ENCODE measurements around the gene FOXI2. TPM values are rescaled to one million over a fixed set of nuclear protein-coding genes. Genes with fewer than 3 reads are reported as not detected.

Gene FOXI2
- total and polyA plus RNA-seq, 9 donors, result 0.09 to 0.40 (median 0.18) TPM

DNA sequence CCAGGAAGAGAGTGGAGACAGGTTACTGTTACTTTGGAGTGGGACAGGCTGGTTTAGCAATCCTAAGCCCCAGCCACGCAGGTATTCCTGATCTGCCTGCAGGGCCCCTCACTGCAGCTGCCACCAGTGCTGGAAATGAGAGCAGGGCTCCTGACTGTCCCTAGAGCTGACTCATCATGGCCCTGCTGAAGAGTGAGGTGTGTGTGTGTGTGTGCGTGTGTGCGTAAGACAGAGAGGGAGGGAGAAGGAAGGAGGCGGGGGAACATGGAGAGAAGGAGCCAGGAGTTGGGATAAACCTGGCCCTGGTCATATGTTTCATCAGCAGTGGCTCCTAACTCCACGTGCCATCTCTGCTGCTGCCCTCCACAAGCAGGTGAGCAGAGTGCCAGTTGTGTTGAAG is 3.6 kb downstream of the FOXI2 start:
- H3K4me1 ChIP-seq (ENCODE audit: control insufficient read depth, insufficient read depth, low read length), result peaks cover 18% of the 10 kb centered on the region
- H3K36me3 ChIP-seq (ENCODE audit: control insufficient read depth, insufficient read depth, low read length), result no peaks in the 10 kb centered on the region
- 76% methylated on average over 4 of the region's 5 CpGs for WGBS (ENCODE audit: insufficient coverage)
- no peak overlapping the region for H3K27ac ChIP-seq (ENCODE audit: low read length)
- no peaks in the 10 kb centered on the region for H3K9me3 ChIP-seq (replicated peaks; ENCODE audit: control insufficient read depth, low read depth, low read length)
- H3K4me3 ChIP-seq (ENCODE audit: low read length), result no peak overlapping the region
- DNase-seq, result no peak
- peaks cover 60% of the 10 kb centered on the region for H3K27me3 ChIP-seq (ENCODE audit: control insufficient read depth, insufficient read depth, low read length)

DNA sequence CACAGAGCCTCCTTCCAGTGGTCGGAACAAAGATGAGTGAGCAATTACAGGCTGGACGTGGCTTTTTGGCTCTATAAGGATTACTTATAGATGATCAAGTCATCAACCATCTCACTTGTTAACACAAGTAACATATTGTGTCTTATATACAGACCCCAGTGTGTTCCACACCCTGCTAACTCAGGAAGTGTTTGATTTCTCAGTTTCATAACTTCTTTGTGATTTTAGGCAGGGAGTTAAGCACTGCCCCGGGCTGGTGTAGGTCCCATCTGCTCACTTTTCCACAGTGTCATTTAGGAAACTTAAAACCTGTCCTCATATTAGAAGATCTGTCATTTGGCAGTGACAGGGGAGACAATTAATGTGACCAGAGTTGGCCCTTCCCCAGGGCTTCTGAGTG is 6.2 kb downstream of the FOXI2 start:
- peaks cover 5% of the 10 kb centered on the region for H3K4me1 ChIP-seq (ENCODE audit: control insufficient read depth, insufficient read depth, low read length)
- H3K27me3 ChIP-seq (ENCODE audit: control insufficient read depth, insufficient read depth, low read length), result peaks cover 34% of the 10 kb centered on the region
- H3K27ac ChIP-seq (ENCODE audit: low read length), result no peak overlapping the region
- H3K36me3 ChIP-seq (ENCODE audit: control insufficient read depth, insufficient read depth, low read length), result no peaks in the 10 kb centered on the region
- WGBS (ENCODE audit: insufficient coverage), result no CpG with 5 or more reads among the region's 3 CpGs
- no peaks in the 10 kb centered on the region for H3K9me3 ChIP-seq (replicated peaks; ENCODE audit: control insufficient read depth, low read depth, low read length)
- DNase-seq, result no peak
- H3K4me3 ChIP-seq (ENCODE audit: low read length), result no peak overlapping the region

DNA sequence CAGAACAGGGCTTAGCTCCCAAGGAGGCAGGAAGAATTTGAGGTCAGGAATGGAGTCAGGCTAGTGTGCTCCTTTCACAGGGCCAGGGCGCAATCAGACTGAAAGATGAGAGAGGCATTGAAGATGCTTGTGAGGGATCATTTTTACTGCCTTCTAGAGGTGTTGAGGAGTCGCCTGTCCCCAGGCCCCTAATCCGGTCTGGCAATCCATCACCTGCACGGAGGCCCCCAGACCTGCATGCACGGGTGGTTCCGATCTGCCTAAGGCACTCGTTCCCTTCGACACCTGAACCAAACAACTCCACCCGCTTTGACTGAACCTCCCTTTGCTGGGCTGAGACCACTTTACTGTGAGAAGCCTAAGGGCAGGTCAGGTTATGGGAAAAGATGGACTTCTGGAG is 8.0 kb downstream of the FOXI2 start:
- no peak overlapping the region for H3K27ac ChIP-seq (ENCODE audit: low read length)
- DNase-seq, result no peak
- H3K9me3 ChIP-seq (replicated peaks; ENCODE audit: control insufficient read depth, low read depth, low read length), result no peaks in the 10 kb centered on the region
- H3K4me3 ChIP-seq (ENCODE audit: low read length), result no peak overlapping the region
- peaks cover 17% of the 10 kb centered on the region for H3K27me3 ChIP-seq (ENCODE audit: control insufficient read depth, insufficient read depth, low read length)
- no peaks in the 10 kb centered on the region for H3K36me3 ChIP-seq (ENCODE audit: control insufficient read depth, insufficient read depth, low read length)
- no peaks in the 10 kb centered on the region for H3K4me1 ChIP-seq (ENCODE audit: control insufficient read depth, insufficient read depth, low read length)
- 50% methylated on average over 6 of the region's 9 CpGs for WGBS (ENCODE audit: insufficient coverage)

DNA sequence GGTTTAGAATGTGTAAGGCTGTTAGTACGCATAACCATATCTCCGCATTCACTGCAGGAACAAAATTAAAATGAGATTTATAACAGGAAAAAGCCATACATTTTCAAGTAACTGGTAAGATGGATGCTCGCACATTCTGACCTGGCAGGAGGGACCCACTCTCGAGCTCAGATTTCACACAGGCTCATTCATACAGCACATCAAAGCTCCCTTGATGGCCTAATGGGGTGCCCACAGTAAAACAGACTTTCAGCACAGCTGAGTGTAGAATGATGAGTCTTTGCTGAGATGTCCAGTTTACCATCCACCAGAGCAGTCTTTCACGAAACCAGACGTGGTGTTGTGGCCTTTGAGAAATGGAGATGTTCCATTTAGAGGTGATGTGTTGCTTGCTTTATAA is 8.9 kb downstream of the FOXI2 start:
- Histone ChIP-seq H3K36me3 (ENCODE audit: control insufficient read depth, insufficient read depth, low read length) (no peaks in the 10 kb centered on the region), H3K9me3 (replicated peaks; ENCODE audit: control insufficient read depth, low read depth, low read length) (no peaks in the 10 kb centered on the region), H3K27me3 (ENCODE audit: control insufficient read depth, insufficient read depth, low read length) (peaks cover 11% of the 10 kb centered on the region), H3K4me3 (ENCODE audit: low read length) (no peak overlapping the region), H3K27ac (ENCODE audit: low read length) (no peak overlapping the region), H3K4me1 (ENCODE audit: control insufficient read depth, insufficient read depth, low read length) (no peaks in the 10 kb centered on the region)
- WGBS (ENCODE audit: insufficient coverage), result 24% methylated on average over 2 of the region's 6 CpGs
- DNase-seq, result no peak

DNA sequence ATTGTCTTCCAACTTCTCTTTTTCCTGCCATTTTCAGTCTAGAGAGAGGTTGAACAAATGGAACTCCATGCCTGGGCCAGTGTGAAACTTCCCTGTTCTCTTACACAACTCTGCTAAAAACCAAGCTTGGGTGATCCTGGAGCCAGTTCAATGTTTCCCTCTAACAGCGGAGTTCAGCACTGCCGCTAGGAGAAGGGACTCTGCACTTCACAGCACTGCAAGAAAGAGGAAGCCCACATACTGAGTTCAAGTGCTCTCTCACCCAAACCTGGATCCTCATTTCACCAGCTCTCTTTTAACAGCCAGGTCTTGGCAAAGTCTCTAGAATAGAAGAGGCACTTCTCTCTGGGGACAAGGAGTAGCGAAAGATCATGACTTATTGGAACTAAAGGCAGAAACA is 18.8 kb downstream of the FOXI2 start:
- Histone ChIP-seq H3K9me3 (replicated peaks; ENCODE audit: control insufficient read depth, low read depth, low read length) (no peaks in the 10 kb centered on the region), H3K27me3 (ENCODE audit: control insufficient read depth, insufficient read depth, low read length) (peaks cover 2% of the 10 kb centered on the region), H3K4me1 (ENCODE audit: control insufficient read depth, insufficient read depth, low read length) (no peaks in the 10 kb centered on the region), H3K4me3 (ENCODE audit: low read length) (no peak overlapping the region), H3K27ac (ENCODE audit: low read length) (no peak overlapping the region), H3K36me3 (ENCODE audit: control insufficient read depth, insufficient read depth, low read length) (no peaks in the 10 kb centered on the region)
- WGBS (ENCODE audit: insufficient coverage), result 14% methylated on average over 2 of the region's 3 CpGs
- DNase-seq, result no peak

DNA sequence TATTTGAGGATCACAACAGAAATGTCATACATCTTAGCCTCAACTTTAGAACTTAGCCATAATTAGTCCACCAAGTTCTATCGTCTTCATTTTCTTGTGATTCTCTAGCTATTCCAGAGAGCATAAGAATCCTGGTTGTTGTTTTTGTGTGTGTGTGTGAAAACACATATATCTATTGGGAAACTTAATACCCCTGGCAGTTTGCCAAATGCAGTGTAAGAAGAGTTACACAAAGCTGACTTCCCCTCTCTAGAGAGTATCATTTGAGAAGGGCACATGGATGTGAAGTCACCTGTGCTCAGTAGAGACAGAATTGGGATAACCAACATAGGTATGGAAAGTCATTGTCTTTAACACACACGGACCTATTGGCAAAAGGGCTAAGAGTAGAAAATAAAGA is 19.3 kb downstream of the FOXI2 start:
- no peak overlapping the region for H3K4me3 ChIP-seq (ENCODE audit: low read length)
- no CpG with 5 or more reads among the region's 2 CpGs for WGBS (ENCODE audit: insufficient coverage)
- H3K36me3 ChIP-seq (ENCODE audit: control insufficient read depth, insufficient read depth, low read length), result no peaks in the 10 kb centered on the region
- H3K27me3 ChIP-seq (ENCODE audit: control insufficient read depth, insufficient read depth, low read length), result peaks cover 2% of the 10 kb centered on the region
- DNase-seq, result no peak
- no peaks in the 10 kb centered on the region for H3K4me1 ChIP-seq (ENCODE audit: control insufficient read depth, insufficient read depth, low read length)
- no peak overlapping the region for H3K27ac ChIP-seq (ENCODE audit: low read length)
- H3K9me3 ChIP-seq (replicated peaks; ENCODE audit: control insufficient read depth, low read depth, low read length), result no peaks in the 10 kb centered on the region

DNA sequence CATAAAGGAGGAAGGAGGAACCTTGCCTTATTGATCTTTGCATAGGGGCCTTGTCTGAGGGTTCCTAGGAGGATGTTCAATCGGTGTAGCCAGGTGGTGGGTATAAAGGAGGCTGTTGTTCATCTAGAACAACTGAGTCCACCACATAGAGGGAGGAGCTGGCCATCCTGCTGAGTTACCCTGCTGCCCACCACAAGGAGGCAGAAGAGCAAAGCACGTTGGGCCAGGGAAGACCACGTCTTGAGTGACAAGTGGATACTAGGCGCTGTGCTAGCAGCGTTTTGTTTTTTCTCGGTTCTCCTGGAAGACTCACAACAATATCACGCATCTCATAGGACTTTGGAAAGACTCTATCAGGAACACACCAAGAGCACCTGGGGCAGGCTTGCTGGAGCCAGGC is 20.0 kb downstream of the FOXI2 start:
- H3K4me1 ChIP-seq (ENCODE audit: control insufficient read depth, insufficient read depth, low read length), result no peaks in the 10 kb centered on the region
- H3K36me3 ChIP-seq (ENCODE audit: control insufficient read depth, insufficient read depth, low read length), result no peaks in the 10 kb centered on the region
- peaks cover 3% of the 10 kb centered on the region for H3K9me3 ChIP-seq (replicated peaks; ENCODE audit: control insufficient read depth, low read depth, low read length)
- no peak overlapping the region for H3K4me3 ChIP-seq (ENCODE audit: low read length)
- WGBS (ENCODE audit: insufficient coverage), result 81% methylated on average over 6 of the region's 7 CpGs
- peaks cover 2% of the 10 kb centered on the region for H3K27me3 ChIP-seq (ENCODE audit: control insufficient read depth, insufficient read depth, low read length)
- H3K27ac ChIP-seq (ENCODE audit: low read length), result no peak overlapping the region
- DNase-seq, result no peak

DNA sequence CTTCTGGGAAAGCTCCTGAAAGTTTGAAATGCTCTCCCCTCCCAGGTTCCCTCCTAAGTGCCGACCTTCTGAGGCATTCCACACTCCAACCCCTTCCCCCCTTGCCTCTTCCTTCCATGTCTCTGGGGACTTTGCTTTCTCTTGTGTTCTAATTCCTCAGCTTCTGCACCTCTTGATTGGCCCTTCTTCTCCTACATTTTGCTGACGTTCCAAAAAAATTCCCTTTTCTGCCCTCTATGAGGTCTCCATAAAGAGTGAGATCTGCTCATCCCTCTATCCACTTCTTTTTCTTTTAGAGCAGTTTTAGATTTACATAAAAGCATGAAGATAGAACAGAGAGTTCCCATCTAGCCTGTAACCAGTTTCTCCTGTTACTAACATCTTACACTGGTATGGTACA is 22.3 kb downstream of the FOXI2 start:
- H3K4me1 ChIP-seq (ENCODE audit: control insufficient read depth, insufficient read depth, low read length), result no peaks in the 10 kb centered on the region
- H3K9me3 ChIP-seq (replicated peaks; ENCODE audit: control insufficient read depth, low read depth, low read length), result peaks cover 3% of the 10 kb centered on the region
- H3K27me3 ChIP-seq (ENCODE audit: control insufficient read depth, insufficient read depth, low read length), result peaks cover 2% of the 10 kb centered on the region
- DNase-seq, result no peak
- H3K27ac ChIP-seq (ENCODE audit: low read length), result no peak overlapping the region
- no peaks in the 10 kb centered on the region for H3K36me3 ChIP-seq (ENCODE audit: control insufficient read depth, insufficient read depth, low read length)
- H3K4me3 ChIP-seq (ENCODE audit: low read length), result no peak overlapping the region
- WGBS (ENCODE audit: insufficient coverage), result 62% methylated on average over 1 of the region's 2 CpGs

DNA sequence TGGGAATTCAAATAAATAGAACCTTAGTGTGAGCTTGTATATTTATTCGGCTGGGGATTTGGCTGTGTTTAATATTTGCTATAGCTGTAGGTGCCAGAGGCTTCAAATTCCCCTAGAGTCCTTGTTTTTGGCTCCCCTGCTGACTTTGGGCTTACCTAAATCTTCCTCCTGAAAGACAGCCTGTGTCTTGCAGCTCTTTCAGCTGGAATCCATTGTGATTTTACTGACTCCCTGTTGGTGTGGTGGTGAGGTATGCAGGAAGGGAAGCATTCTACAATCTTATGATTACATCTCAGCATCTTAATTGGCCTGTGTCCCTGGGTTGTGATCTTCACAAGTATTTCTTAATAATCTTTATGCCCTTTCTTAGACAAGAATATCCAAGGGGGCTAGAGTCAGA is 25.9 kb downstream of the FOXI2 start:
- Histone ChIP-seq H3K27me3 (ENCODE audit: control insufficient read depth, insufficient read depth, low read length) (no peaks in the 10 kb centered on the region), H3K27ac (ENCODE audit: low read length) (no peak overlapping the region), H3K4me1 (ENCODE audit: control insufficient read depth, insufficient read depth, low read length) (no peaks in the 10 kb centered on the region), H3K36me3 (ENCODE audit: control insufficient read depth, insufficient read depth, low read length) (no peaks in the 10 kb centered on the region), H3K9me3 (replicated peaks; ENCODE audit: control insufficient read depth, low read depth, low read length) (peaks cover 3% of the 10 kb centered on the region), H3K4me3 (ENCODE audit: low read length) (no peak overlapping the region)
- WGBS (ENCODE audit: insufficient coverage), result no CpG with 5 or more reads among the region's 1 CpG
- no peak for DNase-seq

DNA sequence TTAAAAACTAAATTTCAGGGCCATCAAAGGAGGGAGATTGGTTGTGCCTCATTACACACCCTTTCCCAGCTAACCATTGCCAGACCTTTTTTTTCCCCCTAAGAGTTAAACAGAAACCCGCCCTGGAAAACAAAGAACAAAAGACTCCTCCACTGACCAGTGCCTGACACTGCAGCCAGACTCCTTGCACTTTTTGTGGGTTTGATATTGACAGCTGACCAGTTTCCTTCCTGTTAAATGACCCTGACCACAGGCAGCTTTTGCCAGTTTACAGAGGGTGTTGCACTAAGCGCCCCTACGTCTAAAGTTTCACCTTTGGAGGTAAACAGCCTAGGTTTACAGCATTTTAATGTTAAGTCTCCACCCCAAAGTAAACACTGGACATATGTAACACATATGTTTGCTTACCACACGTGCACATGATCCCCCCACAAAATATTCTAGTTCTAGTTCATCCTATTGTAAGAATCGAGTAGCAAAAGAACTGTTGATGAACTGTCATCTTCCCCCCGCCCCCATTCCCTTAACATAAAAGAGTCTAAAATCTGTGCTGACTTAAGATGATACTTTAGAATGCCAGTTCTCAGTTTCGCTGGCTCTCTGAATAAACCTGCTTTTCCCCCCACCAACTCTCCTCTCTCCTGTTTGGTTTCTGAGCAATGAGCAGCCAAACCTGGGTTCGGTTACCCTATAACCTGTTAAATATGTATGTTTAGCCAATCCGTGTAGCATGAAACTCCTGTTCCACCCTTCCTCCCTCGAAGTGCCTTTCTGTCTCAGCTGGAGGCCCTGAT is 38.0 kb downstream of the FOXI2 start:
- H3K36me3 ChIP-seq (ENCODE audit: control insufficient read depth, insufficient read depth, low read length), result no peaks in the 10 kb centered on the region
- no peaks in the 10 kb centered on the region for H3K9me3 ChIP-seq (replicated peaks; ENCODE audit: control insufficient read depth, low read depth, low read length)
- DNase-seq, result peak; percentile 4
- no peak overlapping the region for H3K4me3 ChIP-seq (ENCODE audit: low read length)
- no peaks in the 10 kb centered on the region for H3K27me3 ChIP-seq (ENCODE audit: control insufficient read depth, insufficient read depth, low read length)
- H3K27ac ChIP-seq (ENCODE audit: low read length), result no peak overlapping the region
- no peaks in the 10 kb centered on the region for H3K4me1 ChIP-seq (ENCODE audit: control insufficient read depth, insufficient read depth, low read length)
- WGBS (ENCODE audit: insufficient coverage), result 42% methylated on average over 3 of the region's 10 CpGs

DNA sequence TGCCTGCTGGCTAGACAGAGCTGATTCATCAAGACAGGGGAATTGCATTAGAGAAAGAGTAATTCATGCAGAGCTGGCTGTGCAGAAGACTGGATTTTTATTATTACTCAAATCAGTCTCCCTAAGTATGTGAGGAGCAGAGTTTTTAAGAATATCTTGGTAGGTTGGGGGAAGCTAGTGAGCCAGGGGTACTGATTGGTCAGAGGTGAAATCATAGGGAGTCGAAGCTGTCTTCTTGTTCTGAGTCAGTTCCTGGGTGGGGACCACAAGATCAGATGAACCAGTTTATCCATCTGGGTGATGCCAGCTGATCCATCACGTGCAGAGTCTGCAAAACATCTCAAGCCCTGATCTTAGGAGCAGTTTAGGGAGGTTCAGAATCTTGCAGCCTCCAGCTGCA is 39.8 kb downstream of the FOXI2 start:
- Histone ChIP-seq H3K9me3 (replicated peaks; ENCODE audit: control insufficient read depth, low read depth, low read length) (no peaks in the 10 kb centered on the region), H3K27ac (ENCODE audit: low read length) (no peak overlapping the region), H3K36me3 (ENCODE audit: control insufficient read depth, insufficient read depth, low read length) (no peaks in the 10 kb centered on the region), H3K4me3 (ENCODE audit: low read length) (no peak overlapping the region), H3K27me3 (ENCODE audit: control insufficient read depth, insufficient read depth, low read length) (no peaks in the 10 kb centered on the region), H3K4me1 (ENCODE audit: control insufficient read depth, insufficient read depth, low read length) (no peaks in the 10 kb centered on the region)
- no peak for DNase-seq
- WGBS (ENCODE audit: insufficient coverage), result no CpG with 5 or more reads among the region's 2 CpGs

Measured in muscle of leg (tissue), 11 donors.